Measurements from ENCODE around the gene MYCN.

GRCh38 chr2:15976354-15976753, 36.0 kb downstream of the MYCN start:
- TF ChIP-seq EZH2 (IDR thresholded peaks at IDR 0.05; ENCODE audit: low read length, unreplicated experiment) (no peak), CTCF (conservative IDR thresholded peaks at IDR 0.05; ENCODE audit: low read depth, low read length) (no peak), EZH2phosphoT487 (IDR thresholded peaks at IDR 0.05; ENCODE audit: borderline replicate concordance, low read length) (no peak)

All from PC-3 (cell line).